H1 (cell line): ENCODE measurements around the gene PTGDS. TPM values are rescaled to one million over a fixed set of nuclear protein-coding genes. Genes with fewer than 3 reads are reported as not detected.

ENCODE experiments used
- CTCF ChIA-PET: fragments of 300-600 bp; sonication (Branson Sonifier 250); formaldehyde crosslinking; loops from one replicate; lab custom pipeline; 2021; ENCODE audit not compliant: partially characterized antibody; lab: Charles Lee
- POLR2A ChIA-PET: fragments of 300-600 bp; sonication (Branson Sonifier 250); formaldehyde crosslinking; loops from one replicate; lab custom pipeline; 2021; ENCODE audit warnings: inconsistent platforms; ENCODE audit not compliant: partially characterized antibody; lab: Charles Lee
- DNase-seq, 2 experiments: peaks; one replicate each; pipeline versions ENCODE4 v3.0.0 to v3.0.0-alpha.2; 2010 to 2022; ENCODE audit warnings: low spot score in 2 of 2, low read depth in 1 of 2, mixed read lengths in 1 of 2
- FAIRE-seq: peaks from 2 replicates; lab custom pipeline; 2011; peaks lifted over from hg19 to GRCh38; lab: Jason Lieb, UNC
- H2AFZ ChIP-seq: 2 replicates; pipeline ENCODE4 v1.8.1; 2012; ENCODE audit warnings: low read length, inconsistent platforms
- H2AK5ac ChIP-seq: 2 replicates; pipeline ENCODE4 v1.6.1; 2013; ENCODE audit warnings: low read depth, low read length
- H2BK120ac ChIP-seq: replicated peaks from 2 replicates; pipeline ENCODE3; 2013; ENCODE audit warnings: low read depth, low read length, inconsistent platforms
- H2BK12ac ChIP-seq: 2 replicates; pipeline ENCODE4 v1.6.1; 2013; ENCODE audit warnings: low read depth, low read length
- H2BK15ac ChIP-seq: 2 replicates; pipeline ENCODE4 v1.6.1; 2013; ENCODE audit warnings: low read length
- H2BK20ac ChIP-seq: 2 replicates; pipeline ENCODE4 v1.6.1; 2013; ENCODE audit warnings: low read length
- H2BK5ac ChIP-seq: 2 replicates; pipeline ENCODE4 v1.6.1; 2013; ENCODE audit warnings: low read depth, low read length
- H3K14ac ChIP-seq: 2 replicates; pipeline ENCODE4 v1.6.1; 2013; ENCODE audit warnings: inconsistent platforms; ENCODE audit not compliant: insufficient read length
- H3K18ac ChIP-seq: 2 replicates; pipeline ENCODE4 v1.6.1; 2013; ENCODE audit warnings: low read length; ENCODE audit errors: extremely low read depth
- H3K23ac ChIP-seq: 2 replicates; pipeline ENCODE4 v1.6.1; 2013; ENCODE audit warnings: inconsistent platforms; ENCODE audit not compliant: insufficient read length
- H3K23me2 ChIP-seq: 2 replicates; pipeline ENCODE4 v1.6.1; 2013; ENCODE audit warnings: low read depth, low read length
- H3K27ac ChIP-seq: 2 replicates; pipeline ENCODE4 v1.6.1; 2011; ENCODE audit warnings: low read depth, low read length, inconsistent platforms
- H3K27me3 ChIP-seq, 4 experiments: replicated peaks in 1 of 4; 1 replicate in 1 of 4; 2 replicates in 3 of 4; pipeline versions ENCODE4 v1.6.1 to v1.8.1; 2011 to 2013; ENCODE audit warnings: low read length in 3 of 4, mild to moderate bottlenecking in 3 of 4, inconsistent platforms in 2 of 4, mixed read lengths in 2 of 4, moderate library complexity in 1 of 4; ENCODE audit not compliant: control insufficient read depth in 3 of 4, insufficient read depth in 3 of 4; ENCODE audit errors: extremely low read depth in 1 of 4
- H3K36me3 ChIP-seq, 4 experiments: 2 replicates each; pipeline versions ENCODE4 v1.6.1 to v1.8.1; 2011 to 2013; ENCODE audit warnings: mild to moderate bottlenecking in 4 of 4, low read length in 3 of 4, moderate library complexity in 2 of 4, control low read depth in 1 of 4, inconsistent platforms in 1 of 4; ENCODE audit not compliant: insufficient read depth in 4 of 4, control insufficient read depth in 2 of 4
- H3K4ac ChIP-seq: replicated peaks from 2 replicates; pipeline ENCODE3; 2013; ENCODE audit warnings: low read length, low read depth, mixed read lengths, inconsistent platforms; ENCODE audit not compliant: insufficient read length
- H3K4me1 ChIP-seq, 4 experiments: replicated peaks in 1 of 4; 1 replicate in 1 of 4; 2 replicates in 3 of 4; pipeline versions ENCODE4 v1.6.1 to v1.8.1; 2011 to 2013; ENCODE audit warnings: low read length in 3 of 4, inconsistent platforms in 2 of 4, mixed read lengths in 1 of 4; ENCODE audit not compliant: insufficient read depth in 4 of 4, control insufficient read depth in 3 of 4
- H3K4me2 ChIP-seq, 2 experiments: 2 replicates each; pipeline versions ENCODE4 v1.6.1 to v1.8.1; 2011 to 2013; ENCODE audit warnings: low read depth in 2 of 2, low read length in 2 of 2, control low read depth in 1 of 2, inconsistent platforms in 1 of 2, mild to moderate bottlenecking in 1 of 2; ENCODE audit not compliant: insufficient read depth in 1 of 2
- H3K4me3 ChIP-seq, 4 experiments: fragments of 200-600, 300-600 bp in 1 of 4; sonication (generic), shearing (Covaris generic), sonication (Bioruptor Twin) in 1 of 4; 2 replicates each; pipeline versions ENCODE4 v1.5.1 to v1.8.1; 2011 to 2016; ENCODE audit warnings: low read length in 4 of 4, low read depth in 3 of 4, control low read depth in 2 of 4, inconsistent platforms in 2 of 4, mild to moderate bottlenecking in 2 of 4, mixed read lengths in 1 of 4, moderate library complexity in 1 of 4; ENCODE audit not compliant: insufficient read depth in 2 of 4; ENCODE audit errors: extremely low read depth in 1 of 4
- H3K56ac ChIP-seq: replicated peaks from 2 replicates; pipeline ENCODE3; 2013; ENCODE audit warnings: low read depth, mild to moderate bottlenecking, mixed read lengths, low read length, inconsistent platforms; ENCODE audit not compliant: insufficient read length
- H3K79me1 ChIP-seq: 2 replicates; pipeline ENCODE4 v1.6.1; 2013; ENCODE audit warnings: low read depth, low read length, control low read depth
- H3K79me2 ChIP-seq, 2 experiments: 2 replicates each; pipeline versions ENCODE4 v1.6.1 to v1.8.1; 2012 to 2013; ENCODE audit warnings: low read length in 2 of 2, mild to moderate bottlenecking in 2 of 2, inconsistent platforms in 1 of 2; ENCODE audit not compliant: insufficient read depth in 2 of 2, control insufficient read depth in 1 of 2
- H3K9ac ChIP-seq, 4 experiments: replicated peaks in 1 of 4; 1 replicate in 1 of 4; 2 replicates in 3 of 4; pipeline versions ENCODE4 v1.6.1 to v1.8.1; 2011 to 2013; ENCODE audit warnings: low read depth in 3 of 4, low read length in 3 of 4, control low read depth in 2 of 4, mild to moderate bottlenecking in 2 of 4, moderate library complexity in 2 of 4, inconsistent platforms in 1 of 4; ENCODE audit errors: extremely low read depth in 1 of 4
- H3K9me3 ChIP-seq, 2 experiments: 2 replicates each; pipeline versions ENCODE4 v1.6.1 to v1.8.1; 2012 to 2013; ENCODE audit warnings: mild to moderate bottlenecking in 2 of 2, moderate library complexity in 2 of 2, control low read depth in 1 of 2, inconsistent platforms in 1 of 2, low read depth in 1 of 2, low read length in 1 of 2, mixed read lengths in 1 of 2; ENCODE audit not compliant: insufficient read depth in 2 of 2
- H4K20me1 ChIP-seq, 2 experiments: replicated peaks in 1 of 2; 2 replicates each; pipeline versions ENCODE3 to v1.8.1; 2011 to 2013; ENCODE audit warnings: inconsistent platforms in 2 of 2, low read length in 2 of 2, mild to moderate bottlenecking in 1 of 2; ENCODE audit not compliant: insufficient read depth in 2 of 2, control insufficient read depth in 1 of 2
- H4K5ac ChIP-seq: 2 replicates; pipeline ENCODE4 v1.6.1; 2013; ENCODE audit warnings: low read length, low read depth, mixed read lengths, inconsistent platforms; ENCODE audit not compliant: insufficient read length
- H4K8ac ChIP-seq: 2 replicates; pipeline ENCODE4 v1.8.0; 2013; ENCODE audit warnings: mild to moderate bottlenecking, moderate library complexity, low read length, inconsistent platforms; ENCODE audit not compliant: insufficient read depth; ENCODE audit errors: extremely low read depth
- H4K91ac ChIP-seq: replicated peaks from 2 replicates; pipeline ENCODE3; 2013; ENCODE audit warnings: low read length, mixed read lengths, inconsistent platforms; ENCODE audit not compliant: insufficient read length
- CREB1 ChIP-seq: IDR thresholded peaks from 2 replicates; pipeline ENCODE4 v1.6.1; 2012; ENCODE audit warnings: inconsistent platforms
- FOSL1 ChIP-seq: IDR thresholded peaks from 2 replicates; pipeline ENCODE4 v1.6.1; 2011; ENCODE audit warnings: mild to moderate bottlenecking, low read depth, low read length, moderate library complexity; ENCODE audit not compliant: insufficient read depth
- JUND ChIP-seq: IDR thresholded peaks from 2 replicates; pipeline ENCODE4 v1.6.1; 2011; ENCODE audit warnings: mild to moderate bottlenecking, improper control_type of control experiment, low read length
- KDM5A ChIP-seq: fragments of 200-600 bp; IDR thresholded peaks from 2 replicates; pipeline ENCODE4 v1.7.1; 2012; ENCODE audit warnings: mild to moderate bottlenecking, low read length, inconsistent platforms, mixed read lengths
- RAD21 ChIP-seq, 2 experiments: IDR thresholded peaks in 1 of 2; conservative IDR thresholded peaks in 1 of 2; 2 replicates each; pipeline ENCODE4 v1.6.1; 2011; ENCODE audit warnings: low read depth in 2 of 2, low read length in 2 of 2, improper control_type of control experiment in 1 of 2, inconsistent platforms in 1 of 2, mild to moderate bottlenecking in 1 of 2, moderate library complexity in 1 of 2
- RFX5 ChIP-seq: IDR thresholded peaks from 2 replicates; pipeline ENCODE4 v1.6.1; 2011; ENCODE audit warnings: low read depth, low read length, improper control_type of control experiment, borderline replicate concordance
- RNF2 ChIP-seq: fragments of 200-900, 300-1000 bp; sonication (generic); IDR thresholded peaks from 2 replicates; pipeline ENCODE4 v1.7.1; 2016; ENCODE audit warnings: borderline replicate concordance, low read depth, mild to moderate bottlenecking, antibody characterized with exemption, low read length; ENCODE audit not compliant: poor library complexity, severe bottlenecking; ENCODE audit errors: missing control alignments
- TAF7 ChIP-seq: optimal IDR thresholded peaks from 2 replicates; pipeline ENCODE3; 2011; ENCODE audit warnings: low read depth, mild to moderate bottlenecking, inconsistent platforms, low read length, moderate library complexity, borderline replicate concordance
- TEAD4 ChIP-seq: IDR thresholded peaks from 2 replicates; pipeline ENCODE4 v1.6.1; 2012; ENCODE audit warnings: low read depth, low read length, inconsistent platforms, mixed read lengths
- YY1 ChIP-seq: IDR thresholded peaks from 2 replicates; pipeline ENCODE4 v1.6.1; 2011; ENCODE audit warnings: low read depth, mild to moderate bottlenecking, low read length
- WGBS, 2 experiments: shearing (Covaris generic) in 1 of 2; methylation state at CpG; one replicate each; pipeline versions ENCODE4 v1.1.6 to v1.1.7; 2013 to 2015; ENCODE audit warnings: low lambda C conversion rate in 2 of 2, mixed read lengths in 2 of 2, inconsistent platforms in 1 of 2, low coverage in 1 of 2, missing lambda C conversion rate in 1 of 2; ENCODE audit not compliant: insufficient replicate concordance in 2 of 2, insufficient coverage in 1 of 2, insufficient read length in 1 of 2; ENCODE audit errors: extremely low coverage in 1 of 2, missing lambda C conversion rate in 1 of 2; 5-methylcytosine and 5-hydroxymethylcytosine counted together
- polyA plus RNA-seq, 7 experiments: library from polyadenylated mRNA; depleted of rRNA in 3 of 7; stranded (reverse) in 5 of 7; unstranded in 2 of 7; fragments of >200 nt in 5 of 7; fragments of 200-250 nt in 2 of 7; gene quantifications; 1 replicate in 5 of 7; 2 replicates in 1 of 7; 4 replicates in 1 of 7; pipeline versions ENCODE4 v1.2.1 to v1.2.3, GENCODE V29; 2011 to 2013; ENCODE audit warnings: missing spikeins in 2 of 7, mixed read lengths in 2 of 7
- total RNA-seq: library from RNA; stranded (reverse); fragmentation: NEBNext Ultra II Directional; extraction: Animal tissue kit (Norgen Biotek cat#: 25700); gene quantifications from 2 replicates; pipeline ENCODE4 v1.2.1, GENCODE V29; 2021

The PTGDS gene
- total and polyA plus RNA-seq, 2 of the 8 experiments (the other 6 are each of a cell fraction or from before 2014, with no cell fraction given) = 1.7 to 2.3 TPM

- H3K18ac ChIP-seq = no peak overlapping the region
- H4K8ac ChIP-seq = no peak overlapping the region
- no peaks in the 10 kb centered on the region for H4K20me1 ChIP-seq
- POLR2A ChIA-PET = no interaction called here
- no peaks in the 10 kb centered on the region for H3K36me3 ChIP-seq
- H2BK12ac ChIP-seq = no peak overlapping the region
- no peak overlapping the region for H2BK5ac ChIP-seq
- no peak overlapping the region for H3K4ac ChIP-seq
- peaks cover 0 to 7% (median 4%) of the 10 kb centered on the region in 4 experiments; a peak in 3 of 7 replicates for H3K4me1 ChIP-seq
- no peak overlapping the region for H4K91ac ChIP-seq
- H2AK5ac ChIP-seq = no peak overlapping the region
- no peaks in the 10 kb centered on the region for H3K79me2 ChIP-seq
- H3K4me3 ChIP-seq = no peak overlapping the region
- H3K27me3 ChIP-seq = no peaks in the 10 kb centered on the region
- 92% methylated on average over 10 of the region's 11 CpGs; no CpG with 5 or more reads in 1 of the 2 experiments for WGBS, 2 experiments
- no peak overlapping the region for H3K23ac ChIP-seq
- no peaks in the 10 kb centered on the region for H3K79me1 ChIP-seq
- FAIRE-seq (no peak), DNase-seq (no peak)
- no peak overlapping the region for H3K56ac ChIP-seq
- H3K9me3 ChIP-seq = no peaks in the 10 kb centered on the region
- no peak overlapping the region for H3K14ac ChIP-seq
- H4K5ac ChIP-seq = no peak overlapping the region
- H2BK15ac ChIP-seq = no peak overlapping the region
- H3K4me2 ChIP-seq = no peak overlapping the region
- no peak overlapping the region for H2BK120ac ChIP-seq
- H3K27ac ChIP-seq = no peak overlapping the region
- CTCF ChIA-PET = interaction anchor here (0.5 to 9.4 kb wide), 5 partner anchors 15 to 260 kb away, joined by 3 to 38 read pairs (median 4); partner anchors contain the start of gene C8G
- H3K9ac ChIP-seq = no peak overlapping the region
- TF ChIP-seq JUND = no peak
- TF ChIP-seq FOSL1 = no peak
- TF ChIP-seq TEAD4 = no peak
- TF ChIP-seq CREB1 = no peak
- no peak for TF ChIP-seq KDM5A
- no peak for TF ChIP-seq RAD21 (IDR thresholded peaks at IDR 0.05 in 1 of 2, conservative IDR thresholded peaks at IDR 0.05 in 1 of 2; ENCODE audit: low read depth in 2 of 2, low read length in 2 of 2)
- no peak for TF ChIP-seq RFX5
- TF ChIP-seq TAF7 = no peak
- TF ChIP-seq YY1 = no peak
- TF ChIP-seq RNF2 = no peak
- H2BK20ac ChIP-seq = no peak overlapping the region
- H3K23me2 ChIP-seq = no peaks in the 10 kb centered on the region
- H2AFZ ChIP-seq = no peak overlapping the region
These were observed 6.9 kb upstream of the PTGDS start for GRCh38 chr9:136970361-136970760.
